ENCODE measurements around the gene SOX6. TPM values are rescaled to one million over a fixed set of nuclear protein-coding genes. Genes with fewer than 3 reads are reported as not detected.

Gene SOX6
- polyA plus RNA-seq, 3 donors = not detected

GRCh38 chr11:16028419-16028818 lies 327.9 kb downstream of the SOX6 start:
- Histone ChIP-seq H3K27me3 (ENCODE audit: control insufficient read depth in 2 of 2, insufficient read depth in 2 of 2, low read length in 2 of 2) (no peaks in the 10 kb centered on the region), H3K9ac (ENCODE audit: insufficient read depth, low read length, poor library complexity, severe bottlenecking) (no peak overlapping the region), H2AFZ (ENCODE audit: insufficient read depth, low read depth, low read length, poor library complexity, severe bottlenecking) (no peak overlapping the region), H3K36me3 (replicated peaks in 1 of 2; ENCODE audit: control insufficient read depth in 1 of 2, insufficient read depth in 2 of 2, low read length in 2 of 2) (no peaks in the 10 kb centered on the region), H3K4me3 (replicated peaks in 1 of 3; ENCODE audit: low read depth in 2 of 3, low read length in 3 of 3) (no peak overlapping the region), H3K27ac (ENCODE audit: low read depth in 1 of 2, low read length in 2 of 2) (no peak overlapping the region), H3K79me2 (ENCODE audit: insufficient read depth, low read length) (no peaks in the 10 kb centered on the region), H3K4me1 (ENCODE audit: control insufficient read depth in 1 of 2, insufficient read depth in 2 of 2, low read length in 2 of 2) (no peaks in the 10 kb centered on the region), H3K4me2 (replicated peaks; ENCODE audit: extremely low read depth, low read length, poor library complexity, severe bottlenecking) (no peak overlapping the region), H3K9me3 (replicated peaks in 1 of 2; ENCODE audit: control insufficient read depth in 1 of 2, insufficient read depth in 1 of 2, low read length in 2 of 2) (no peaks in the 10 kb centered on the region), H4K20me1 (ENCODE audit: insufficient read depth, low read length) (no peaks in the 10 kb centered on the region)
- no peaks in the 10 kb centered on the region for H3K36me3 Mint-ChIP-seq
- DNase-seq = no peak
- H3K27ac Mint-ChIP-seq = no peak overlapping the region
- intact Hi-C loops (cut with micrococcal nuclease) = no loop called here
- peaks cover 0 to 2% (median 2%) of the 10 kb centered on the region in 3 donors for H3K27me3 Mint-ChIP-seq (ENCODE audit: low read depth in 3 of 3)
- no peak overlapping the region for H3K4me3 Mint-ChIP-seq
- TF ChIP-seq CTCF (IDR thresholded peaks at IDR 0.05) = no peak
- H3K4me1 Mint-ChIP-seq = no peaks in the 10 kb centered on the region
- H3K9me3 Mint-ChIP-seq = peaks cover 0 to 2% (median 0%) of the 10 kb centered on the region in 7 donors
- no CpG with 5 or more reads among the region's 6 CpGs for WGBS (ENCODE audit: insufficient coverage)

GRCh38 chr11:16027621-16028020 lies 328.7 kb downstream of the SOX6 start:
- Mint-ChIP-seq H3K9me3 (peaks cover 0 to 2% (median 0%) of the 10 kb centered on the region in 7 donors), H3K4me1 (no peaks in the 10 kb centered on the region), H3K4me3 (no peak overlapping the region), H3K36me3 (no peaks in the 10 kb centered on the region), H3K27ac (no peak overlapping the region), H3K27me3 (ENCODE audit: low read depth in 3 of 3) (peaks cover 0 to 2% (median 2%) of the 10 kb centered on the region in 3 donors)
- Histone ChIP-seq H3K9ac (ENCODE audit: insufficient read depth, low read length, poor library complexity, severe bottlenecking) (no peak overlapping the region), H3K4me2 (replicated peaks; ENCODE audit: extremely low read depth, low read length, poor library complexity, severe bottlenecking) (no peak overlapping the region), H3K9me3 (replicated peaks in 1 of 2; ENCODE audit: control insufficient read depth in 1 of 2, insufficient read depth in 1 of 2, low read length in 2 of 2) (no peaks in the 10 kb centered on the region), H3K4me1 (ENCODE audit: control insufficient read depth in 1 of 2, insufficient read depth in 2 of 2, low read length in 2 of 2) (no peaks in the 10 kb centered on the region), H3K27me3 (ENCODE audit: control insufficient read depth in 2 of 2, insufficient read depth in 2 of 2, low read length in 2 of 2) (no peaks in the 10 kb centered on the region), H2AFZ (ENCODE audit: insufficient read depth, low read depth, low read length, poor library complexity, severe bottlenecking) (no peak overlapping the region), H3K79me2 (ENCODE audit: insufficient read depth, low read length) (no peaks in the 10 kb centered on the region), H3K27ac (ENCODE audit: low read depth in 1 of 2, low read length in 2 of 2) (no peak overlapping the region), H4K20me1 (ENCODE audit: insufficient read depth, low read length) (no peaks in the 10 kb centered on the region), H3K4me3 (replicated peaks in 1 of 3; ENCODE audit: low read depth in 2 of 3, low read length in 3 of 3) (no peak overlapping the region), H3K36me3 (replicated peaks in 1 of 2; ENCODE audit: control insufficient read depth in 1 of 2, insufficient read depth in 2 of 2, low read length in 2 of 2) (no peaks in the 10 kb centered on the region)
- WGBS (ENCODE audit: insufficient coverage) = 90% methylated on average over 4 of the region's 6 CpGs
- no peak for DNase-seq
- TF ChIP-seq CTCF (IDR thresholded peaks at IDR 0.05) = no peak
- intact Hi-C loops (cut with micrococcal nuclease) = no loop called here
